Right atrium auricular region (tissue), 2 donors: ENCODE data around the gene RNF144A. TPM values are rescaled to one million over a fixed set of nuclear protein-coding genes. Genes with fewer than 3 reads are reported as not detected.

Experiments used
- DNase-seq: peaks from one replicate; pipeline ENCODE4 v3.0.0-alpha.2; 2019; ENCODE audit warnings: low spot score
- H3K27ac ChIP-seq, 2 donors: fragments of 200-600 bp; sonication (generic); 1 replicate in 1 of 2; 2 replicates in 1 of 2; pipeline ENCODE4 v1.5.1; 2016 to 2019
- H3K27me3 ChIP-seq, 2 donors: fragments of 200-600 bp; sonication (generic); one replicate each; pipeline versions ENCODE4 v1.5.1 to v1.6.0; 2017 to 2019
- H3K36me3 ChIP-seq: fragments of 200-600 bp; sonication (generic); one replicate; pipeline ENCODE4 v1.5.1; 2016
- H3K4me1 ChIP-seq, 2 donors: fragments of 200-600 bp; sonication (generic); one replicate each; pipeline versions ENCODE4 v1.5.1 to v1.6.0; 2017 to 2019
- H3K4me3 ChIP-seq, 2 donors: fragments of 200-600 bp; sonication (generic); 1 replicate in 1 of 2; 2 replicates in 1 of 2; pipeline ENCODE4 v1.5.1; 2017 to 2019; ENCODE audit warnings: mild to moderate bottlenecking in 1 of 2, moderate library complexity in 1 of 2
- H3K9me3 ChIP-seq, 2 donors: fragments of 200-600 bp; sonication (generic); one replicate each; pipeline ENCODE4 v1.5.1; 2019
- total RNA-seq, 2 donors: library from RNA; depleted of rRNA; stranded (reverse); fragments of >200 nt; gene quantifications; one replicate each; pipeline ENCODE4 v1.1.0, GENCODE V29; 2016
- TF ChIP-seq, protein P1 (sequence below), 2 donors: fragments of 200-600 bp; sonication (generic); IDR thresholded peaks; one replicate each; pipeline ENCODE4 v1.5.1; 2019; ENCODE audit warnings: antibody characterized with exemption in 2 of 2

RNF144A gene
- total RNA-seq, 2 donors from 2014 or later: 8.2 to 12.6 TPM

DNA sequence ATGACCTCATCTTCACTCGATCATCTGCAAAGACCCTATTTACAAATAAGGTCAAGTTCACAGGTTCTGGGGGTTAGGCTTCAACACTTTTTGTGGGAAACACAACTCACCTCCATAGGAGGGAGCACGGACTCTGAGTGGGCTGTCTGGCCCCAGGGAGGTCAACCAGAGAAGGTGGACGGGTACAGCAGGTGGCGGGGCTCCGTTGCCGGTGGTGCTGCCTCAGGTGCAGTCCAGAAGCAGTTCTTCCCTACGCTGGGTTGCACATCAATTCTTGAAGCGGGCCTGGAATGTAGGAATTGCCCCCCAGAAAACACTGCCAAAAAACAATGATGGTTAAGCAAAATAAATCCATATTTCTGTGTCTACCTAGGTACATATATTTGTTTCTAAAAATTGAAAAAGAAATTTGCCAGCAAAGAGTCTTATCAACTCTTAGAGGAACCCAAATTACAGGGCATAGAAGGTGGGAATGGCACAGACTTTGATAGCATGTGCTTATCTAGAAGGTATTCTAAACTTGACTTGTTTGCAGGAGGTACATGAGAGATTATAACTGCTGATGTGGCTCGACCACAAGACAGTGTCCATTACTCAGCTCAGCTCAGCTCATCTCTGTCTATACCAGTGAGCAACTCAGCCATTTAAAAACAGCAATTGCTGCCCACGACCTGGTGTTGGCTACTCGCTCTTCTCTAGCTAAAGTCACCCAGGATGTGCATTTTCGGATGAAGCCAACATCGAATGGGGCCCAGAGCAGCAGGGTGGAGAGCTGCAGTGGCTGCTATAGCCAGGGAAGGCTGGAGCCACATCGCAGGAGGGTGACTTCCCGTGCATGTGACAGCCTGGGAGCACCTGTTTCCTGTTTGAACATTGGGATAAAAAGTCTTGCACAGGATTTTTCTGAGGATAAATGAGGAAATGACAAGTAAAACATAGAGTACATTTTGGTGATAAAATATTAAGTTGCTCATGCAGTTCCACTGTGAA, 128.7 kb downstream of the RNF144A start:
- Histone ChIP-seq H3K9me3 (no peaks in the 10 kb centered on the region), H3K4me1 (no peaks in the 10 kb centered on the region), H3K36me3 (no peaks in the 10 kb centered on the region), H3K27me3 (no peaks in the 10 kb centered on the region), H3K4me3 (no peak overlapping the region), H3K27ac (no peak overlapping the region)
- DNase-seq: no peak
- TF ChIP-seq, protein P1, sequence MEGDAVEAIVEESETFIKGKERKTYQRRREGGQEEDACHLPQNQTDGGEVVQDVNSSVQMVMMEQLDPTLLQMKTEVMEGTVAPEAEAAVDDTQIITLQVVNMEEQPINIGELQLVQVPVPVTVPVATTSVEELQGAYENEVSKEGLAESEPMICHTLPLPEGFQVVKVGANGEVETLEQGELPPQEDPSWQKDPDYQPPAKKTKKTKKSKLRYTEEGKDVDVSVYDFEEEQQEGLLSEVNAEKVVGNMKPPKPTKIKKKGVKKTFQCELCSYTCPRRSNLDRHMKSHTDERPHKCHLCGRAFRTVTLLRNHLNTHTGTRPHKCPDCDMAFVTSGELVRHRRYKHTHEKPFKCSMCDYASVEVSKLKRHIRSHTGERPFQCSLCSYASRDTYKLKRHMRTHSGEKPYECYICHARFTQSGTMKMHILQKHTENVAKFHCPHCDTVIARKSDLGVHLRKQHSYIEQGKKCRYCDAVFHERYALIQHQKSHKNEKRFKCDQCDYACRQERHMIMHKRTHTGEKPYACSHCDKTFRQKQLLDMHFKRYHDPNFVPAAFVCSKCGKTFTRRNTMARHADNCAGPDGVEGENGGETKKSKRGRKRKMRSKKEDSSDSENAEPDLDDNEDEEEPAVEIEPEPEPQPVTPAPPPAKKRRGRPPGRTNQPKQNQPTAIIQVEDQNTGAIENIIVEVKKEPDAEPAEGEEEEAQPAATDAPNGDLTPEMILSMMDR (IDR thresholded peaks at IDR 0.05): no peak

DNA sequence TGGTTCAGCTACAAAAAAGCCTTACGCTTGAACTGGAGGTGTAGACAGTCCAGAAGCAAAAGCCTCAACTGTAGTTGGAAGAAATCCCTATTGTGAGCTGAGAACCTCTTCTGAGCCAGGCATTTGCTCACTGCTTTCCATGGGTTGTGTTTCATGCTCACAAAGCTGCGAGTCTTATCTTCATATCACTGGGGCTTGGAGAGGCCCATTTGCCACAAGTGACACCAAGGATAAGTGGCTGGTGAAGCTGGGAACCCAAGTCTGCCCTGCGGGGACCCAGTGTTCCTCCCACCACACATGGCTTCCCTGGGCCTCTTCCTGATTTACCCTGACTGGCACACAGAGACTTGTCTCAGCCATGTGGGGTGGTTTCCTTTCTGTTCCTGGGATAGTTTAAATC, 130.4 kb downstream of the RNF144A start:
- Histone ChIP-seq H3K9me3 (no peaks in the 10 kb centered on the region), H3K27ac (no peak overlapping the region), H3K4me1 (no peaks in the 10 kb centered on the region), H3K36me3 (no peaks in the 10 kb centered on the region), H3K4me3 (no peak overlapping the region), H3K27me3 (no peaks in the 10 kb centered on the region)
- no peak for DNase-seq
- TF ChIP-seq, protein P1 (IDR thresholded peaks at IDR 0.05): no peak

DNA sequence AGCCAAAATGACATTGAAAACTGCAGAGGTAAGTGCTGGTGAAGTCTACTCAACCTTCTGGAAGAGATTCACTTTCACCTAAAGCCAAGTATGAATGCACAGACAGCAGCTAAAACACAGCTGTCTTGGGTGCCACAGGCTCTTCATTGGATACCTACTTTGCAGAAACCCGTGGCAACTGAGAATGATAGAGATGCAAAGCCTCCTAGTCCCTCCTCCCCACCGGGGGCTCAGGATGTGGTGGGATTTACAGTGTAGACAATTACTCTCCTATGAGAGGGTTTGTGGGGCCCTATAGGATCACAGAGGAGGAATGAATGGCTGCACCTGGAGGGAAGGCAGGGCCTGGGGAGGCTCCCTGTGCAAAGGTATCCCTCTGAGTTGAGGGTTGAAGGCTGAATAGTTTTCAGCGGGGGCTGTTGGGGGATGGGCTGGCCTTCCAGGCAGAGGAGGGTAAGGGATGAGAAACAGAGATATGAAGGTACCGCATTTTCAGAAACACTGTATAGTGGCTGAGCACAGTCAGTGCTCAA, 131.6 kb downstream of the RNF144A start:
- Histone ChIP-seq H3K4me3 (no peak overlapping the region), H3K27ac (no peak overlapping the region), H3K27me3 (no peaks in the 10 kb centered on the region), H3K36me3 (no peaks in the 10 kb centered on the region), H3K4me1 (no peaks in the 10 kb centered on the region), H3K9me3 (no peaks in the 10 kb centered on the region)
- TF ChIP-seq, protein P1 (IDR thresholded peaks at IDR 0.05): no peak
- no peak for DNase-seq

DNA sequence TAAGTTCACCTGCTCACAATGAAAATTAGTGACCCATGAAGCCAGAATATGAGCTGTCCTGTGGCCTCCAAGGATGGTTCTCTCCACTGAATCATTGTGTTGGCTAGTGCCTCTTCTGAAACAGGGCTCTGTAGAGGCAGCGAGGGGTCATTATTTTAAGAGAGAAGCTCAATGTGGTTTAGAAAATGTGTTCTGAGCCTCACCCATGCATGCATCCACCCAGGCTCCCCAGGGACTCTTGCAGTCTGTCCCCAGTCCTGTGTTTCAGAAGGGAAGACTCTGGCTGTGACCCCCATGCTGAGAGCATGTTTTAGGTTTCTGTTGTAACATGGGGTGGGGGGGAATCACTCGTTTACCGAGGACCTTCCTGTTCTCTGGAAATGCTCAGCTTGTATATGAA, 135.2 kb downstream of the RNF144A start:
- no peaks in the 10 kb centered on the region for H3K36me3 ChIP-seq
- DNase-seq: no peak
- TF ChIP-seq, protein P1 (IDR thresholded peaks at IDR 0.05): no peak
- no peak overlapping the region for H3K4me3 ChIP-seq
- H3K27me3 ChIP-seq: no peaks in the 10 kb centered on the region
- no peaks in the 10 kb centered on the region for H3K9me3 ChIP-seq
- H3K4me1 ChIP-seq: no peaks in the 10 kb centered on the region
- no peak overlapping the region for H3K27ac ChIP-seq

DNA sequence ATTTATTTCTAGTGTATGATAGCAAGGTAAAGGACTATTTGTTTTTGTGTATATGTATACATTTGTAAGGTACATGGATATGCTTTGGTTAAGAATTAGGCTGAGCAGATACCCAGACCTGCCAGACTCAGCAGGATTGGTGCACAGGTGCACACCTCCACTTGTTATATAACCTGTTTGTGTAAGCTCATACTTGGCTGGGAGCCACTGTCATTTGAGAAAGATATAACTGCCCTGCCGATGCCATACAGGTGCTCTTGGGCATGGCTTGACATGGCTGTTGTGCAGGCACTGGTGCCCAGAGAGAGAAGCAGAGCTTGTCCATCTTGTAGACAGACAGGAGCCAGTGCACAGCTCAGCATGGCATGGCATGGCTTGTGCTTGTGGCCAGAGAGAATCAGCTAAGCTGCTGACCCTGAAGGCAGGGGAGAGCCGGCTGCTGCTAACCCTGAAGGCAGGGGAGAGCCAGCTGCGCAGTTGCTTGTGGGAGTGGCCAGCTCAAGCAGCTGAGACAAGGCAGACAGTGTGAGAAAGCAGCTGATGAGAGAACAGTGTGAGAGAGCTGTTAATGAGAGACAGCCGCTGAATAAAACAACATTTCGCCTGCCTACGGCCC, 136.5 kb downstream of the RNF144A start:
- TF ChIP-seq, protein P1 (IDR thresholded peaks at IDR 0.05): no peak
- H3K27ac ChIP-seq: no peak overlapping the region
- no peaks in the 10 kb centered on the region for H3K36me3 ChIP-seq
- H3K27me3 ChIP-seq: no peaks in the 10 kb centered on the region
- H3K4me3 ChIP-seq: no peak overlapping the region
- no peaks in the 10 kb centered on the region for H3K4me1 ChIP-seq
- H3K9me3 ChIP-seq: no peaks in the 10 kb centered on the region
- no peak for DNase-seq
